ENCODE data around the gene TBX6.

The TBX6 gene

DNA sequence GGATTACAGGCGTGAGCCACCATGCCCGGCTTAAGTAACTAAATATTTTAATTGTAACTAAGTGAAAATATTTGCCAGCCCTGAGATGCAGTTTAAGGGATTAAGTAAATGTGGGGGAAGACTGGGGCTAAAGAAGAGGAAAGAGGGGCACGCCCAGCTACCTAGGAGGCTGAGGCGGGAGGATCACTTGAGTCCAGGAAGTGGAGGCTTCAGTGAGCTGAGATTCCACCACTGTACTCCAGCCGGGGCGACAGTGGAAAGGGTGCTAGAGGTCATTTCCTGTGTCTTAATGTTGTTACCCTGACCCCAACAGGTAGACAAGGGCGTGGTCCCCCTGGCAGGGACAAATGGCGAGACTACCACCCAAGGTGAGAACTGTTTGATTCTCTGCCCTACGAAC lies 23.4 kb downstream of the TBX6 start:
- TF ChIP-seq, protein P1, sequence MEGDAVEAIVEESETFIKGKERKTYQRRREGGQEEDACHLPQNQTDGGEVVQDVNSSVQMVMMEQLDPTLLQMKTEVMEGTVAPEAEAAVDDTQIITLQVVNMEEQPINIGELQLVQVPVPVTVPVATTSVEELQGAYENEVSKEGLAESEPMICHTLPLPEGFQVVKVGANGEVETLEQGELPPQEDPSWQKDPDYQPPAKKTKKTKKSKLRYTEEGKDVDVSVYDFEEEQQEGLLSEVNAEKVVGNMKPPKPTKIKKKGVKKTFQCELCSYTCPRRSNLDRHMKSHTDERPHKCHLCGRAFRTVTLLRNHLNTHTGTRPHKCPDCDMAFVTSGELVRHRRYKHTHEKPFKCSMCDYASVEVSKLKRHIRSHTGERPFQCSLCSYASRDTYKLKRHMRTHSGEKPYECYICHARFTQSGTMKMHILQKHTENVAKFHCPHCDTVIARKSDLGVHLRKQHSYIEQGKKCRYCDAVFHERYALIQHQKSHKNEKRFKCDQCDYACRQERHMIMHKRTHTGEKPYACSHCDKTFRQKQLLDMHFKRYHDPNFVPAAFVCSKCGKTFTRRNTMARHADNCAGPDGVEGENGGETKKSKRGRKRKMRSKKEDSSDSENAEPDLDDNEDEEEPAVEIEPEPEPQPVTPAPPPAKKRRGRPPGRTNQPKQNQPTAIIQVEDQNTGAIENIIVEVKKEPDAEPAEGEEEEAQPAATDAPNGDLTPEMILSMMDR (IDR thresholded peaks at IDR 0.05; ENCODE audit: control extremely low read depth, extremely low read depth, low read depth, missing control alignments), result no peak
- CTCF ChIA-PET, result interaction anchor here (0.7 to 1.5 kb wide), 3 partner anchors 8 to 24 kb away, joined by 3 to 7 read pairs (median 5); partner anchors contain the start of gene PPP4C
- DNase-seq (ENCODE audit: extremely low spot score), result no peak
- POLR2A ChIA-PET, result interaction anchor here (0.5 to 1.5 kb wide), 3 partner anchors 9 to 24 kb away, joined by 3 to 4 read pairs (median 3); partner anchors contain the start of gene TBX6

GRCh38 chr16:30067584-30067916 lies 24.2 kb downstream of the TBX6 start:
- TF ChIP-seq, protein P1 (IDR thresholded peaks at IDR 0.05; ENCODE audit: control extremely low read depth, extremely low read depth, low read depth, missing control alignments), result no peak
- ChIA-PET CTCF (interaction anchor here (1.5 to 3.2 kb wide), 2 partner anchors 9 to 24 kb away, joined by 7 to 21 read pairs; partner anchors contain the start of genes PPP4C and TBX6), POLR2A (interaction anchor here (0.7 kb wide), 1 partner anchor 249 kb away, joined by 4 read pairs; no protein-coding TSS in a partner anchor)
- no peak for DNase-seq (ENCODE audit: extremely low spot score)

GRCh38 chr16:30066761-30067583 lies 24.8 kb downstream of the TBX6 start:
- ChIA-PET CTCF (interaction anchor here (0.8 to 3.2 kb wide), 3 partner anchors 9 to 25 kb away, joined by 3 to 21 read pairs (median 7); partner anchors contain the start of genes PPP4C and TBX6), POLR2A (interaction anchor here (0.5 to 1.7 kb wide), 4 partner anchors 13 to 490 kb away, joined by 3 to 5 read pairs (median 4); no protein-coding TSS in a partner anchor)
- no peak for DNase-seq (ENCODE audit: extremely low spot score)
- TF ChIP-seq, protein P1 (IDR thresholded peaks at IDR 0.05; ENCODE audit: control extremely low read depth, extremely low read depth, low read depth, missing control alignments), result no peak

DNA sequence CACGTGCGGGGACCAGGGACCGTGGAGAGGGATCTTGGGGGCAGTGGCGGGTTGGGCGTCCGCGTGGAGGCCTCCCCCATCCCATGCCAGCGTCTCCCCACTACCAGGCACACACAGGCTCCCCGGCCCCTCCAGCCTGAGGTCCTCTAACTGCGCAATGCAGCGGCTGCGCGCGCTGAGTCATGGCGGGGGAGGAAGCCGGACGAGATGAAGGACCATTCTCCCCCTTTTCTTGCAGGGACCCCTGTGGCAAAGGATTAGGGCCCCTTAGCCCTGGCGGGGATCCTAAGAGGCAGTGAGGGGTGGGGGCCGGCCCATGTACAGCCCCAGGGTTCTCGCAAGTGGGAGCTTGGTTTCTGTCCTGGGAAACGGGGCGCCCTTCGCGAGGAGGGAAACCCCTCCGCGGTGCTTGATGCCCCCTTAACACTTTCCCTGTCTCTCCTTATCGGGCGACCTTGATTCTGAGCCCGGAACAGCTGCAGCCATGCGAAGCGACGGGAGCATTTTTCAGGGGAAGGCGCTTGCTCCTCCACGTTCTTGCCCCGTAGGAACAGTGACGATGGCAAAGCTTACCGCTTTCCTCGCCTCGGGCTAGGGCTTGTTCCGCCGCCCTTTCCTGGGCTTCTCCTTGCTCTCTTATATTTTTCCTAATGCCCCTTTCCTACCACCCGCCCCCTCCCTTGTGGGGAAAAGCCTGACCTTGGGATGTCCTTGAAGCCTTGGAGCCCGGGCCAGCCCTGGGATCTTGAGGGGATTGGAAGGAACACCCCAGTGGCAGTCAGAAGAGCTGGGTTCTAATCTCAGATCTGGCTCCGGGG lies 25.6 kb downstream of the TBX6 start:
- TF ChIP-seq, protein P1 (IDR thresholded peaks at IDR 0.05; ENCODE audit: control extremely low read depth, extremely low read depth, low read depth, missing control alignments), result no peak
- POLR2A ChIA-PET, result interaction anchor here (0.5 to 1.7 kb wide), 12 partner anchors 9 to 489 kb away, joined by 3 to 13 read pairs (median 4); partner anchors contain the start of genes PPP4C and TBX6
- no peak for DNase-seq (ENCODE audit: extremely low spot score)
- CTCF ChIA-PET, result interaction anchor here (0.8 to 3.2 kb wide), 6 partner anchors 9 to 27 kb away, joined by 3 to 21 read pairs (median 6); partner anchors contain the start of gene TBX6

- peak; percentile 97 for DNase-seq (ENCODE audit: extremely low spot score)
- ChIA-PET CTCF (interaction anchor here (0.9 to 3.2 kb wide), 6 partner anchors 9 to 28 kb away, joined by 3 to 21 read pairs (median 6); partner anchors contain the start of gene TBX6), POLR2A (interaction anchor here (0.6 to 1.7 kb wide), 12 partner anchors 8 to 404 kb away, joined by 3 to 13 read pairs (median 4); partner anchors contain the start of genes PPP4C and TBX6)
- TF ChIP-seq, protein P1 (IDR thresholded peaks at IDR 0.05; ENCODE audit: control extremely low read depth, extremely low read depth, low read depth, missing control alignments), result no peak
Observed at GRCh38 chr16:30065102-30065942, 26.4 kb downstream of the TBX6 start, which contains the start of gene ALDOA. TSS of gene ALDOA (plus strand) at chr16:30065760. CDS start at chr16:30066898, 1,138 bp downstream.
